Activated B cell treated with CpG ODN at 0.5 μM for 24 hours (primary cell): ENCODE results near the gene TLL2. TPM values are rescaled to one million over a fixed set of nuclear protein-coding genes. Genes with fewer than 3 reads are reported as not detected.

Experiments used
- ATAC-seq: fragments of 200-7000 bp; cut with Tn5 transposase; one replicate; pipeline ENCODE4 v1.10.0; 2021; ENCODE audit warnings: low read depth, mild to moderate bottlenecking, moderate library complexity
- CTCF ChIA-PET: fragments of 350-600 bp; sonication (Branson Sonifier 250); formaldehyde crosslinking; loops from one replicate; lab custom pipeline; 2021; ENCODE audit warnings: antibody characterized with exemption; lab: Charles Lee
- POLR2A ChIA-PET: fragments of 350-600 bp; sonication (Branson Sonifier 250); formaldehyde crosslinking; loops from one replicate; lab custom pipeline; 2021; ENCODE audit warnings: antibody characterized with exemption; lab: Charles Lee
- DNase-seq: peaks from one replicate; pipeline ENCODE4 v3.0.0; 2022
- H3K27ac Mint-ChIP-seq: one replicate; pipeline ENCODE4 v1.8.0; 2020; ENCODE audit warnings: mixed read lengths
- H3K27me3 Mint-ChIP-seq: one replicate; pipeline ENCODE4 v1.8.0; 2021; ENCODE audit warnings: mixed read lengths
- H3K36me3 Mint-ChIP-seq: one replicate; pipeline ENCODE4 v1.8.0; 2021; ENCODE audit warnings: low read depth, mixed read lengths
- H3K4me1 Mint-ChIP-seq: one replicate; pipeline ENCODE4 v1.8.0; 2021; ENCODE audit warnings: mixed read lengths
- H3K4me3 Mint-ChIP-seq: one replicate; pipeline ENCODE4 v1.8.0; 2020; ENCODE audit warnings: mild to moderate bottlenecking, mixed read lengths
- H3K9me3 Mint-ChIP-seq: one replicate; pipeline ENCODE4 v1.8.0; 2020; ENCODE audit warnings: mixed read lengths
- CTCF ChIP-seq: fragments of 200-600 bp; IDR thresholded peaks from one replicate; pipeline ENCODE4 v1.8.0; 2022; ENCODE audit warnings: antibody characterized with exemption, mild to moderate bottlenecking
- intact Hi-C: fragments of 100-400 bp; cut with micrococcal nuclease; formaldehyde crosslinking; loops from one replicate; pipeline ENCODE4 v1.15.1; 2024
- total RNA-seq: library from RNA; stranded (reverse); gene quantifications from 2 replicates; pipeline ENCODE4 v1.2.3, GENCODE V29; 2022

The TLL2 gene
- total RNA-seq, 1 donor from 2014 or later: 1.6 TPM

DNA sequence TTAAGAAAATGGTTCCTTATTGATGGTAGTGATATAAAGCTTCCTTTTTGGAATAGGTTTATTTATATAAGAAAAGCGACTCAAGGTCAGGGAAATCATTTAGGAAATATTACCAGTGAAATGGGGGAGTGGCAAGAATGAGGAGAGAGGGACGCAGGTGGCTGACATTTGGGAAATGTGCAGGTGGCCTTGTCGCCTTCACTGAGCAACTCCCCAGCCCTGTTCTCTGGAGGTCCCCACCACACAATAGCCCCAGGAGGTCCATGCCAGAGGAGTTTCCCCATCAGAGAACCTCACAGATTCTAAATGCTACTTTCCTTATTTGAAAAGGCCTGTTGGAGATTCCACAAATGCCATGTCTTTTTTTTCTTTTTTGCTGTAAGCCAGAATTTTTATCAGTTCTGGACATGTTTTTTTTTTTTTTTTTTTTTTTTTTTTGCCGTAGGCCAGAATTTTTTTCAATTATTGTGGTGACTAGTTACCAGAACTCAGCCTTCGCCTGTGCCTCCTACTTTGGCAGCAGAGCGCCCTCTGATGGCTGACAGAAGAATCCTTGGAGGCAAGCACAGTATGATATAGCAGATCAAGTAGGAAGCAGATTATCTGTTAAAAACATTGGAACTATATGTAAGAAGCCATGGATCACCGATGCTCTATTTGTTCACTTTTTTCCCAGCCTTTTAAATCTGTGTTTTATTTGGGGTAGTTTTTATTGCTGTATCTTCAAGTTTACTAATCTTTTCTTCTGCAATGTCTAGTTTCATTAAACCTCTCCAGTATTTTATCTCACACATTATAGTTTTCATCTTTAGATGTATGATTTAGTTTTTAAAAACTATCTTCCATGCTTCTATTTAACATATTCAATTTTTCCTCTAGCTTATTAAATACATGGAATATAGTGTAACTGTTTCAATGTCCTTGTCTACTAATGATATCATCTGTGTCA lies 173.5 kb downstream of the TLL2 start:
- intact Hi-C loops: loop anchor here (1.0 kb wide), 3 partner anchors 47 to 323 kb away; no protein-coding TSS in a partner anchor
- Mint-ChIP-seq H3K27me3 (no peaks in the 10 kb centered on the region), H3K4me3 (no peak overlapping the region), H3K9me3 (no peaks in the 10 kb centered on the region), H3K4me1 (peaks cover 6% of the 10 kb centered on the region), H3K36me3 (no peaks in the 10 kb centered on the region), H3K27ac (no peak overlapping the region)
- peak; percentile 78 for ATAC-seq
- TF ChIP-seq CTCF: no peak
- POLR2A ChIA-PET: interaction anchor here (0.6 kb wide), 1 partner anchor 26 kb away, joined by 3 read pairs; no protein-coding TSS in a partner anchor
- CTCF ChIA-PET: interaction anchor here (0.8 to 4.5 kb wide), 6 partner anchors 19 to 647 kb away, joined by 3 to 24 read pairs (median 7); partner anchors contain the start of gene TCTN3
- DNase-seq: peak; percentile 22

DNA sequence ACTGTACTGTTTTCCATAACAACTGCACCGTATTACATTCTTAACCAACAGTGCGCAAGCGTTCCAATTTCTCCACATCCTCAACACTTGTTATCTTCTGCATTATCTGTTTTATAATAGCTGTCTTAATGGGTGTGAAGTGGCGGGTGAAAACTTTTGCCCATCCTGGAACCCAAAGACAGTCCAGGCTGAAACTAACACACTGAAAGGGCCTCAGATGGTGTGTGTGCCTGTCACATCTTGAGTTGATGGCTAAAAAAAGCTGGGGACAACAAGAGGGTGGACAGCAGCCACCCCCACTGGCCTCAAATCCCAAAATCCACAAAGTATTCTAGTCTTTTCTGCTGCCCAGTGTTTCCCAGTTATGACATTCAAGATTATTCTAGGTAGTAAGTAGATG lies 174.3 kb downstream of the TLL2 start:
- CTCF ChIA-PET: interaction anchor here (0.8 to 4.5 kb wide), 5 partner anchors 18 to 646 kb away, joined by 3 to 24 read pairs (median 5); partner anchors contain the start of gene TCTN3
- TF ChIP-seq CTCF: no peak
- Mint-ChIP-seq H3K4me1 (peaks cover 5% of the 10 kb centered on the region), H3K9me3 (no peaks in the 10 kb centered on the region), H3K27ac (no peak overlapping the region), H3K4me3 (no peak overlapping the region), H3K36me3 (no peaks in the 10 kb centered on the region), H3K27me3 (no peaks in the 10 kb centered on the region)
- intact Hi-C loops: no loop called here
- POLR2A ChIA-PET: interaction anchor here (0.6 kb wide), 1 partner anchor 27 kb away, joined by 3 read pairs; no protein-coding TSS in a partner anchor
- no peak for DNase-seq
- no peak for ATAC-seq

DNA sequence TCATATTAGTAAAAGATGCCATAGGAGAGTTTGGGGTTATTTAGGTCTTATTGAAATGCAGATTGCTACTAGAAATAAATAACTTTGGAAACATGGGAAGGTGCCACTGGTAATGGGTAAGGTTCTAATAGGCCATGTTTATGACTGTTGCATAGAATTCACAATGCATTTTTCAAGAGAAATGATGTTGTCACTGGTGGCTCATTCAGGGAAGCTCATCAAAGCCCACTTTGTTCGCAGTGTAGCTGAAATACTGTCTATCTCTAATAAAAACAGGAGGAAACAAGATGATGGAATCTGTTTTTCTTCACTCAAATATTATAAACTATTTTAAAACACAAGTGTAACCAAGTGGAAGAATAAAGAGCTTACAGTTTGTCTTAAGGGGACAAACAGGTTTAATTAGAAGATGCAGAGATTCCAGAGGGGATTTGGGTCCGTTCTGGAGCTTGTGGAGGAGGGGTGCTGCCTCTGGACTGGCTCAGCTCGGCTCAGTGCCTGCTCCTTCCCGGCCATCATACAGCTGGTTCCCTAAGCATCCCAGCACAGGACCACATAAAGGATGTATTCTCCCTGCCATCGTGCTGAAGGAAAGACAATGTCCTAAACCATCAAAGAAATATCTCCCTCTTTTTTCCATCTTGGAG lies 175.3 kb downstream of the TLL2 start:
- POLR2A ChIA-PET: no interaction called here
- ATAC-seq: no peak
- CTCF ChIA-PET: interaction anchor here (0.9 to 4.5 kb wide), 7 partner anchors 9 to 324 kb away, joined by 3 to 24 read pairs (median 3); no protein-coding TSS in a partner anchor
- Mint-ChIP-seq H3K27ac (no peak overlapping the region), H3K9me3 (no peaks in the 10 kb centered on the region), H3K27me3 (peaks cover 4% of the 10 kb centered on the region), H3K4me1 (no peaks in the 10 kb centered on the region), H3K36me3 (no peaks in the 10 kb centered on the region), H3K4me3 (no peak overlapping the region)
- intact Hi-C loops: no loop called here
- no peak for TF ChIP-seq CTCF
- no peak for DNase-seq

DNA sequence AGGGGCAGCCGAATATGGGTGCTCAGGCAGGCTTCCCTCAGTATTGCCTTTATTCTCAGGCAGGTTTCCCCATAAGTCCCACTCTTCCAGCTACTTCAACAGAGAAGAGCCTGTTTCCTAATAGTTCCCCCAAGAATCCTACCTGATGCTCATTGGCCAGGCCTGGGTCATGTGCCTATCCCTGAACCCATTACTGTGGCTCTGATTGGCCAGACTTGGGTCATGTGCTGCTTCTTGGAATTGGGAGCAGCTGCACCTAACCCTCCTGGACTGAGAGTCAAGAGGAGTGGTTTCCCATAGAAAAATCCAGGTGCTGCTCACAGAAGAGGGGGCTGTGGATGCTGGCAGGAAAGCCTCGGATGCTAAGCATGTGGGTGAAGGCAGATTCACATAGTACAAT lies 176.6 kb downstream of the TLL2 start:
- no peak overlapping the region for H3K4me3 Mint-ChIP-seq
- no peaks in the 10 kb centered on the region for H3K36me3 Mint-ChIP-seq
- no peaks in the 10 kb centered on the region for H3K9me3 Mint-ChIP-seq
- ChIA-PET CTCF (interaction anchor here (1.2 to 4.5 kb wide), 4 partner anchors 10 to 322 kb away, joined by 3 to 24 read pairs (median 14); no protein-coding TSS in a partner anchor), POLR2A (interaction anchor here (0.6 to 1.4 kb wide), 2 partner anchors 108 to 295 kb away, joined by 3 to 4 read pairs; no protein-coding TSS in a partner anchor)
- no peak for ATAC-seq
- no peak overlapping the region for H3K27ac Mint-ChIP-seq
- intact Hi-C loops: no loop called here
- H3K4me1 Mint-ChIP-seq: peaks cover 3% of the 10 kb centered on the region
- no peak for TF ChIP-seq CTCF
- no peak for DNase-seq
- H3K27me3 Mint-ChIP-seq: peaks cover 4% of the 10 kb centered on the region
